IMR-90 (cell line): ENCODE results near the gene PELI3. TPM values are rescaled to one million over a fixed set of nuclear protein-coding genes. Genes with fewer than 3 reads are reported as not detected.

Source experiments
- ATAC-seq: fragments of 200-7000 bp; cut with Tn5 transposase; 2 replicates; pipeline ENCODE4 v1.9.1; 2020; ENCODE audit warnings: low read depth, mild to moderate bottlenecking, moderate library complexity
- BruUV-seq: library from RNA; stranded (reverse); fragments of 400-500 nt; replicated peaks from 2 replicates; lab custom pipeline; 2021; lab: Mats Ljungman, UMichigan
- CTCF ChIA-PET: fragments of 300-600 bp; formaldehyde crosslinking; extraction: SDS; loops from one replicate; lab custom pipeline; 2021; ENCODE audit warnings: antibody characterized with exemption; lab: Yijun Ruan, JAX
- POLR2A ChIA-PET: fragments of 300-600 bp; sonication (Branson Sonifier 250); formaldehyde crosslinking; loops from one replicate; lab custom pipeline; 2022; ENCODE audit warnings: antibody characterized with exemption; ENCODE audit not compliant: unreplicated experiment; lab: Charles Lee
- DNase-seq: peaks from one replicate; pipeline ENCODE4 v3.0.0; 2013
- H2AFZ ChIP-seq: replicated peaks from 2 replicates; pipeline ENCODE3; 2013; ENCODE audit warnings: low read length, mild to moderate bottlenecking; ENCODE audit not compliant: poor library complexity
- H2AK5ac ChIP-seq: 2 replicates; pipeline ENCODE4 v1.6.1; 2013; ENCODE audit warnings: low read depth, low read length, inconsistent platforms
- H2AK9ac ChIP-seq: replicated peaks from 2 replicates; pipeline ENCODE3; 2013; ENCODE audit warnings: mild to moderate bottlenecking, low read depth, low read length, moderate library complexity; ENCODE audit not compliant: poor library complexity
- H2BK120ac ChIP-seq: 2 replicates; pipeline ENCODE4 v1.6.1; 2013; ENCODE audit warnings: low read depth, low read length, inconsistent platforms
- H2BK15ac ChIP-seq: 3 replicates; pipeline ENCODE4 v1.6.1; 2013; ENCODE audit warnings: low read depth, low read length, inconsistent platforms
- H2BK20ac ChIP-seq: 2 replicates; pipeline ENCODE4 v1.6.1; 2013; ENCODE audit warnings: low read depth, mild to moderate bottlenecking, inconsistent platforms, low read length, moderate library complexity
- H2BK5ac ChIP-seq: 2 replicates; pipeline ENCODE4 v1.6.1; 2013; ENCODE audit warnings: mild to moderate bottlenecking, low read depth, low read length, inconsistent platforms; ENCODE audit not compliant: poor library complexity, severe bottlenecking
- H3K14ac ChIP-seq: replicated peaks from 2 replicates; pipeline ENCODE4 v1.6.1; 2013; ENCODE audit warnings: low read depth, low read length, inconsistent platforms
- H3K18ac ChIP-seq: 2 replicates; pipeline ENCODE4 v1.6.1; 2013; ENCODE audit warnings: low read depth, low read length, control low read depth
- H3K23ac ChIP-seq: 2 replicates; pipeline ENCODE4 v1.6.1; 2013; ENCODE audit warnings: low read depth, low read length, inconsistent platforms
- H3K27ac ChIP-seq: 2 replicates; pipeline ENCODE4 v1.5.1; 2013; ENCODE audit warnings: mild to moderate bottlenecking, control low read depth, low read length; ENCODE audit not compliant: insufficient read depth
- H3K27me3 ChIP-seq: 2 replicates; pipeline ENCODE4 v1.6.1; 2013; ENCODE audit warnings: low read length; ENCODE audit not compliant: control insufficient read depth, insufficient read depth
- H3K36me3 ChIP-seq: 2 replicates; pipeline ENCODE4 v1.6.1; 2013; ENCODE audit warnings: low read length, mixed read lengths; ENCODE audit not compliant: control insufficient read depth, insufficient read depth
- H3K4ac ChIP-seq: 2 replicates; pipeline ENCODE4 v1.6.1; 2013; ENCODE audit warnings: low read depth, low read length, inconsistent platforms
- H3K4me1 ChIP-seq: 2 replicates; pipeline ENCODE4 v1.6.1; 2013; ENCODE audit warnings: low read length, mixed read lengths; ENCODE audit not compliant: control insufficient read depth, insufficient read depth
- H3K4me2 ChIP-seq: 2 replicates; pipeline ENCODE4 v1.6.1; 2013; ENCODE audit warnings: low read depth, mild to moderate bottlenecking, control low read depth, low read length, moderate library complexity
- H3K4me3 ChIP-seq: 2 replicates; pipeline ENCODE4 v1.5.1; 2013; ENCODE audit warnings: low read depth, mild to moderate bottlenecking, control low read depth, low read length, moderate library complexity; ENCODE audit not compliant: insufficient read depth
- H3K56ac ChIP-seq: 2 replicates; pipeline ENCODE4 v1.6.1; 2013; ENCODE audit warnings: low read length, inconsistent platforms; ENCODE audit not compliant: insufficient read depth; ENCODE audit errors: extremely low read depth
- H3K79me1 ChIP-seq, 2 experiments: 2 replicates each; pipeline ENCODE4 v1.6.1; 2013; ENCODE audit warnings: low read length in 2 of 2, inconsistent platforms in 1 of 2, low read depth in 1 of 2
- H3K9ac ChIP-seq: 2 replicates; pipeline ENCODE4 v1.6.1; 2013; ENCODE audit warnings: low read depth, low read length, control low read depth
- H3K9me1 ChIP-seq: 2 replicates; pipeline ENCODE4 v1.6.1; 2013; ENCODE audit warnings: low read length, inconsistent platforms; ENCODE audit not compliant: insufficient read depth
- H3K9me3 ChIP-seq: 2 replicates; pipeline ENCODE4 v1.6.1; 2013; ENCODE audit warnings: low read length; ENCODE audit not compliant: control insufficient read depth, insufficient read depth
- H4K20me1 ChIP-seq: 2 replicates; pipeline ENCODE4 v1.6.1; 2013; ENCODE audit warnings: low read length, inconsistent platforms; ENCODE audit not compliant: insufficient read depth
- H4K5ac ChIP-seq: 2 replicates; pipeline ENCODE4 v1.6.1; 2013; ENCODE audit warnings: mild to moderate bottlenecking, low read depth, low read length, control low read depth
- H4K8ac ChIP-seq, 2 experiments: 2 replicates each; pipeline ENCODE4 v1.6.1; 2013; ENCODE audit warnings: low read depth in 2 of 2, low read length in 2 of 2, control low read depth in 1 of 2, inconsistent platforms in 1 of 2
- H4K91ac ChIP-seq: 2 replicates; pipeline ENCODE4 v1.6.1; 2013; ENCODE audit warnings: low read depth, low read length, inconsistent platforms; ENCODE audit not compliant: insufficient read depth
- BHLHE40 ChIP-seq: fragments of 150-350 bp; IDR thresholded peaks from 2 replicates; pipeline ENCODE4 v1.6.1; 2016; ENCODE audit warnings: mild to moderate bottlenecking, low read depth, low read length
- CHD1 ChIP-seq: IDR thresholded peaks from 2 replicates; pipeline ENCODE4 v1.6.1; 2012; ENCODE audit warnings: low read depth, low read length, improper control_type of control experiment
- MAFK ChIP-seq: IDR thresholded peaks from 2 replicates; pipeline ENCODE4 v1.6.1; 2012; ENCODE audit warnings: low read depth, low read length, improper control_type of control experiment
- MAZ ChIP-seq: IDR thresholded peaks from 2 replicates; pipeline ENCODE4 v1.6.1; 2012; ENCODE audit warnings: low read depth, mild to moderate bottlenecking, low read length, improper control_type of control experiment, moderate library complexity, borderline replicate concordance
- MXI1 ChIP-seq: IDR thresholded peaks from 2 replicates; pipeline ENCODE4 v1.6.1; 2012; ENCODE audit warnings: low read depth, mild to moderate bottlenecking, low read length, moderate library complexity, borderline replicate concordance
- NFE2L2 ChIP-seq: fragments of 150-350 bp; IDR thresholded peaks from 2 replicates; pipeline ENCODE4 v1.6.1; 2016; ENCODE audit warnings: low read depth, mild to moderate bottlenecking, low read length
- RAD21 ChIP-seq: IDR thresholded peaks from 2 replicates; pipeline ENCODE4 v1.6.1; 2012; ENCODE audit warnings: low read length, improper control_type of control experiment
- RCOR1 ChIP-seq: IDR thresholded peaks from 2 replicates; pipeline ENCODE4 v1.6.1; 2012; ENCODE audit warnings: mild to moderate bottlenecking, low read length, improper control_type of control experiment; ENCODE audit not compliant: insufficient replicate concordance
- RFX5 ChIP-seq: IDR thresholded peaks from 2 replicates; pipeline ENCODE4 v1.8.0; 2012; ENCODE audit warnings: low read depth, mild to moderate bottlenecking, low read length, moderate library complexity
- SMC3 ChIP-seq: fragments of 150-350 bp; IDR thresholded peaks from 2 replicates; pipeline ENCODE4 v1.6.1; 2016; ENCODE audit warnings: low read depth, mild to moderate bottlenecking, antibody characterized with exemption, low read length, moderate library complexity
- USF2 ChIP-seq: fragments of 150-350 bp; IDR thresholded peaks from 2 replicates; pipeline ENCODE4 v1.6.1; 2017; ENCODE audit warnings: mild to moderate bottlenecking, antibody characterized with exemption, low read length, low read depth
- WGBS, 2 experiments: methylation state at CpG; one replicate each; pipeline versions ENCODE4 v1.1.5 to v1.1.7; 2013; ENCODE audit warnings: missing lambda C conversion rate in 2 of 2; ENCODE audit not compliant: insufficient read length in 1 of 2; ENCODE audit errors: extremely low coverage in 2 of 2; 5-methylcytosine and 5-hydroxymethylcytosine counted together
- dilution Hi-C: fragments of 300-500 bp; cut with HindIII; formaldehyde crosslinking; loops from one replicate; pipeline ENCODE4 v1.14.3; 2018; ENCODE audit warnings: low sequenced_read_pairs; ENCODE audit not compliant: unreplicated experiment
- in situ Hi-C: fragments of 300-500 bp; cut with MboI; formaldehyde crosslinking; loops from 3 replicates; pipeline ENCODE4 v1.14.3; 2019; ENCODE audit warnings: low sequenced_read_pairs, inconsistent platforms, mixed read lengths
- intact Hi-C: fragments of 100-400 bp; cut with micrococcal nuclease; formaldehyde crosslinking; loops from 2 replicates; pipeline ENCODE4 v1.10.0; 2022
- polyA plus RNA-seq, 3 experiments: library from polyadenylated mRNA; depleted of rRNA; stranded (reverse); fragments of >200 nt; gene quantifications; 2 replicates each; pipeline ENCODE4 v1.2.3, GENCODE V29; 2012; ENCODE audit warnings: low replicate concordance in 1 of 3
- total RNA-seq: library from RNA; depleted of rRNA; stranded (reverse); fragments of >200 nt; gene quantifications from 2 replicates; pipeline ENCODE4 v1.2.3, GENCODE V29; 2012
- TF ChIP-seq, protein P1 (sequence below): conservative IDR thresholded peaks from 2 replicates; pipeline ENCODE4 v1.5.1; 2012; ENCODE audit warnings: mild to moderate bottlenecking, low read depth, low read length, improper control_type of control experiment

PELI3 gene
- total and polyA plus RNA-seq, 2 of the 4 experiments (the other 2 are of a cell fraction), result 5.0 to 6.3 TPM

- Histone ChIP-seq H2BK120ac (no peak overlapping the region), H3K14ac (no peak overlapping the region), H3K4me2 (no peak overlapping the region), H3K4ac (no peak overlapping the region), H3K36me3 (no peaks in the 10 kb centered on the region), H3K27me3 (peaks cover 39% of the 10 kb centered on the region), H3K9ac (no peak overlapping the region), H3K18ac (no peak overlapping the region), H2BK15ac (no peak overlapping the region), H2AFZ (no peak overlapping the region), H3K4me1 (0 out of 2 replicates have a peak, but pooled peaks cover 3% of the 10 kb centered on the region), H3K9me3 (no peaks in the 10 kb centered on the region), H3K27ac (no peak overlapping the region), H4K8ac (no peak overlapping the region), H3K79me1 (no peaks in the 10 kb centered on the region), H3K9me1 (no peaks in the 10 kb centered on the region), H3K4me3 (no peak overlapping the region), H3K56ac (no peak overlapping the region), H3K23ac (no peak overlapping the region), H4K20me1 (no peaks in the 10 kb centered on the region), H4K91ac (no peak overlapping the region), H2AK9ac (no peak overlapping the region), H4K5ac (no peak overlapping the region), H2BK5ac (no peak overlapping the region), H2BK20ac (no peak overlapping the region), H2AK5ac (no peak overlapping the region)
- ChIA-PET POLR2A (interaction anchor here (0.6 kb wide), 1 partner anchor 164 kb away, joined by 8 read pairs; no protein-coding TSS in a partner anchor), CTCF (no interaction called here)
- 33% methylated on average over 1 of the region's 3 CpGs; no CpG with 5 or more reads in 1 of the 2 experiments for WGBS, 2 experiments
- no TSS peak for BruUV-seq
- TF ChIP-seq RCOR1, result no peak
- TF ChIP-seq MXI1, result no peak
- TF ChIP-seq BHLHE40, result no peak
- no peak for TF ChIP-seq SMC3
- no peak for TF ChIP-seq RAD21
- TF ChIP-seq, protein P1, sequence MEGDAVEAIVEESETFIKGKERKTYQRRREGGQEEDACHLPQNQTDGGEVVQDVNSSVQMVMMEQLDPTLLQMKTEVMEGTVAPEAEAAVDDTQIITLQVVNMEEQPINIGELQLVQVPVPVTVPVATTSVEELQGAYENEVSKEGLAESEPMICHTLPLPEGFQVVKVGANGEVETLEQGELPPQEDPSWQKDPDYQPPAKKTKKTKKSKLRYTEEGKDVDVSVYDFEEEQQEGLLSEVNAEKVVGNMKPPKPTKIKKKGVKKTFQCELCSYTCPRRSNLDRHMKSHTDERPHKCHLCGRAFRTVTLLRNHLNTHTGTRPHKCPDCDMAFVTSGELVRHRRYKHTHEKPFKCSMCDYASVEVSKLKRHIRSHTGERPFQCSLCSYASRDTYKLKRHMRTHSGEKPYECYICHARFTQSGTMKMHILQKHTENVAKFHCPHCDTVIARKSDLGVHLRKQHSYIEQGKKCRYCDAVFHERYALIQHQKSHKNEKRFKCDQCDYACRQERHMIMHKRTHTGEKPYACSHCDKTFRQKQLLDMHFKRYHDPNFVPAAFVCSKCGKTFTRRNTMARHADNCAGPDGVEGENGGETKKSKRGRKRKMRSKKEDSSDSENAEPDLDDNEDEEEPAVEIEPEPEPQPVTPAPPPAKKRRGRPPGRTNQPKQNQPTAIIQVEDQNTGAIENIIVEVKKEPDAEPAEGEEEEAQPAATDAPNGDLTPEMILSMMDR, result no peak
- TF ChIP-seq NFE2L2, result no peak
- no peak for TF ChIP-seq MAFK
- TF ChIP-seq USF2, result no peak
- no peak for TF ChIP-seq MAZ
- TF ChIP-seq CHD1, result no peak
- no peak for TF ChIP-seq RFX5
- DNase-seq, result no peak
- intact Hi-C loops (no loop called here), in situ Hi-C loops (no loop called here), dilution Hi-C loops (no loop called here)
- ATAC-seq, result no peak
Observed at GRCh38 chr11:66454828-66455227, 11.9 kb upstream of the PELI3 start.
